GM12878 (cell line): ENCODE results near the gene UST. TPM values are rescaled to one million over a fixed set of nuclear protein-coding genes. Genes with fewer than 3 reads are reported as not detected.

Source experiments
- ATAC-seq: fragments of 200-7000 bp; cut with Tn5 transposase; 3 replicates; pipeline ENCODE4 v1.9.1; 2020; ENCODE audit warnings: mild to moderate bottlenecking, moderate library complexity
- BruUV-seq: library from RNA; stranded (reverse); fragments of 400-500 nt; replicated peaks from 2 replicates; lab custom pipeline; 2021; lab: Mats Ljungman, UMichigan
- CTCF ChIA-PET: fragments of 300-600 bp; sonication (Branson Sonifier 250); formaldehyde crosslinking; extraction: SDS; loops from one replicate; lab custom pipeline; 2021; ENCODE audit warnings: inconsistent platforms; lab: Yijun Ruan, JAX
- POLR2A ChIA-PET: fragments of 350-600 bp; formaldehyde crosslinking; extraction: SDS; loops from one replicate; lab custom pipeline; 2021; ENCODE audit warnings: inconsistent platforms; lab: Charles Lee
- RAD21 ChIA-PET: fragments of 300-600 bp; sonication (Branson Sonifier 250); formaldehyde crosslinking; loops from one replicate; lab custom pipeline; 2023; ENCODE audit warnings: antibody characterized with exemption; ENCODE audit not compliant: unreplicated experiment; lab: Charles Lee
- SMC1A ChIA-PET: fragments of 300-600 bp; sonication (Branson Sonifier 250); formaldehyde crosslinking; loops from one replicate; lab custom pipeline; 2023; ENCODE audit not compliant: unreplicated experiment, uncharacterized antibody; lab: Charles Lee
- DNase-seq: peaks from one replicate; pipeline ENCODE4 v3.0.0-alpha.2; 2011; ENCODE audit warnings: low read depth, low spot score
- FAIRE-seq: peaks from 3 replicates; lab custom pipeline; 2011; peaks lifted over from hg19 to GRCh38; lab: Jason Lieb, UNC
- H2AFZ ChIP-seq: 2 replicates; pipeline ENCODE4 v1.6.0; 2011; ENCODE audit warnings: low read depth, low read length, control low read depth; ENCODE audit not compliant: control insufficient read depth
- H3K27ac ChIP-seq: 2 replicates; pipeline ENCODE4 v1.5.1; 2011; ENCODE audit warnings: control low read depth; ENCODE audit not compliant: control insufficient read depth, insufficient read depth
- H3K27me3 ChIP-seq, 2 experiments: replicated peaks in 1 of 2; 2 replicates each; pipeline versions ENCODE4 v1.6.0 to v1.6.1; 2011; ENCODE audit warnings: low read length in 1 of 2; ENCODE audit not compliant: control insufficient read depth in 2 of 2, insufficient read depth in 2 of 2
- H3K36me3 ChIP-seq, 2 experiments: 2 replicates each; pipeline ENCODE4 v1.5.1; 2011; ENCODE audit warnings: low read length in 1 of 2; ENCODE audit not compliant: control insufficient read depth in 2 of 2, insufficient read depth in 2 of 2
- H3K4me1 ChIP-seq: 2 replicates; pipeline ENCODE4 v1.6.1; 2011; ENCODE audit warnings: mild to moderate bottlenecking, low read length, moderate library complexity, mixed read lengths; ENCODE audit not compliant: control insufficient read depth, insufficient read depth
- H3K4me2 ChIP-seq: 2 replicates; pipeline ENCODE4 v1.6.0; 2011; ENCODE audit warnings: control low read depth; ENCODE audit not compliant: control insufficient read depth, insufficient read depth
- H3K4me3 ChIP-seq: fragments of 200-600 bp; sonication (generic); 2 replicates; pipeline ENCODE4 v1.5.1; 2016
- H3K79me2 ChIP-seq: 2 replicates; pipeline ENCODE4 v1.6.0; 2011; ENCODE audit warnings: low read length; ENCODE audit not compliant: control insufficient read depth, insufficient read depth
- H3K9ac ChIP-seq: 2 replicates; pipeline ENCODE4 v1.8.0; 2011; ENCODE audit warnings: low read length, control low read depth, mixed read lengths; ENCODE audit not compliant: control insufficient read depth, insufficient read depth
- H3K9me3 ChIP-seq: replicated peaks from 3 replicates; pipeline ENCODE4 v1.5.1; 2011; ENCODE audit warnings: mild to moderate bottlenecking, low read length; ENCODE audit not compliant: control insufficient read depth, insufficient read depth
- H4K20me1 ChIP-seq: 2 replicates; pipeline ENCODE4 v1.6.0; 2011; ENCODE audit not compliant: control insufficient read depth, insufficient read depth
- CBX3 ChIP-seq: fragments of 200-600 bp; sonication (generic); IDR thresholded peaks from 2 replicates; pipeline ENCODE4 v1.6.1; 2016; ENCODE audit warnings: low read depth, borderline replicate concordance
- GABPA ChIP-seq: IDR thresholded peaks from 2 replicates; pipeline ENCODE4 v1.6.1; 2014; ENCODE audit warnings: antibody characterized with exemption, low read depth, mild to moderate bottlenecking, inconsistent platforms
- HDAC6 ChIP-seq: fragments of 200-600 bp; sonication (generic); IDR thresholded peaks from one replicate; pipeline ENCODE4 v1.8.0; 2017; ENCODE audit warnings: antibody characterized with exemption; ENCODE audit not compliant: unreplicated experiment
- JUNB ChIP-seq: IDR thresholded peaks from 2 replicates; pipeline ENCODE4 v1.6.1; 2016; ENCODE audit warnings: antibody characterized with exemption, mild to moderate bottlenecking
- NFXL1 ChIP-seq: fragments of 450-650 bp; IDR thresholded peaks from 2 replicates; pipeline ENCODE4 v1.6.1; 2017; ENCODE audit warnings: antibody characterized with exemption, mild to moderate bottlenecking, borderline replicate concordance
- NR2C1 ChIP-seq: fragments of 450-650 bp; IDR thresholded peaks from 2 replicates; pipeline ENCODE4 v1.6.1; 2017; ENCODE audit warnings: antibody characterized with exemption, mild to moderate bottlenecking, moderate library complexity
- STAT1 ChIP-seq: fragments of 450-650 bp; conservative IDR thresholded peaks from 2 replicates; pipeline ENCODE4 v1.6.1; 2014; ENCODE audit warnings: antibody characterized with exemption, mild to moderate bottlenecking
- TBL1XR1 ChIP-seq: IDR thresholded peaks from 2 replicates; pipeline ENCODE4 v1.6.1; 2012; ENCODE audit warnings: low read depth, low read length, improper control_type of control experiment
- ZNF207 ChIP-seq: fragments of 450-650 bp; IDR thresholded peaks from 2 replicates; pipeline ENCODE4 v1.6.1; 2014; ENCODE audit warnings: antibody characterized with exemption, mild to moderate bottlenecking, borderline replicate concordance
- WGBS: methylation state at CpG from one replicate; pipeline ENCODE4 v1.1.6; 2016; ENCODE audit warnings: low lambda C conversion rate; ENCODE audit not compliant: insufficient replicate concordance, insufficient coverage; ENCODE audit errors: missing lambda C conversion rate; 5-methylcytosine and 5-hydroxymethylcytosine counted together
- in situ Hi-C: fragments of 300-500 bp; cut with MboI; formaldehyde crosslinking; loops from 9 replicates; pipeline ENCODE4 v1.14.3; 2018; ENCODE audit warnings: mixed read lengths
- intact Hi-C: fragments of 100-400 bp; cut with micrococcal nuclease; formaldehyde crosslinking; loops from one replicate; pipeline ENCODE4 v1.14.2; 2022; ENCODE audit not compliant: unreplicated experiment
- polyA plus RNA-seq, 11 experiments: library from polyadenylated mRNA; depleted of rRNA in 4 of 11; unstranded in 6 of 11; stranded (reverse) in 5 of 11; fragments of >200 nt; fragmentation: Nextera tagmentation in 4 of 11; fragmentation: Illumina TruSeq in 1 of 11; extraction: Ambion mirVana in 4 of 11; extraction: Trizol in 1 of 11; gene quantifications; 1 replicate in 1 of 11; 2 replicates in 10 of 11; pipeline versions ENCODE4 v1.2.1 to v1.2.3, GENCODE V29; 2011 to 2016; ENCODE audit warnings: inconsistent platforms in 2 of 11, missing spikeins in 2 of 11, low read depth in 1 of 11
- total RNA-seq, 4 experiments: library from RNA; depleted of rRNA in 3 of 4; stranded (reverse); fragments of >200 nt in 3 of 4; fragmentation: Illumina TruSeq in 1 of 4; extraction: Trizol in 1 of 4; gene quantifications; 2 replicates each; pipeline versions ENCODE4 v1.2.1 to v1.2.3, GENCODE V29; 2013 to 2021
- TF ChIP-seq, protein P1 (sequence below): fragments of 450-650 bp; conservative IDR thresholded peaks from 2 replicates; pipeline ENCODE4 v1.6.1; 2017; ENCODE audit warnings: mild to moderate bottlenecking, moderate library complexity
- TF ChIP-seq, protein P2 (sequence below): IDR thresholded peaks from 2 replicates; pipeline ENCODE4 v1.6.1; 2011; ENCODE audit warnings: borderline replicate concordance, low read depth, mild to moderate bottlenecking, moderate library complexity, low read length; ENCODE audit not compliant: insufficient read depth, poor library complexity, severe bottlenecking
- TF ChIP-seq, protein P3 (sequence below): fragments of 450-650 bp; IDR thresholded peaks from 2 replicates; pipeline ENCODE4 v1.6.1; 2017; ENCODE audit warnings: mild to moderate bottlenecking, low read depth, inconsistent platforms; ENCODE audit not compliant: poor library complexity, severe bottlenecking

UST gene
- total and polyA plus RNA-seq, 10 of the 15 experiments (the other 5 are each of a cell fraction or from before 2014, with no cell fraction given): 0.74 to 43.3 (median 2.2) TPM

DNA sequence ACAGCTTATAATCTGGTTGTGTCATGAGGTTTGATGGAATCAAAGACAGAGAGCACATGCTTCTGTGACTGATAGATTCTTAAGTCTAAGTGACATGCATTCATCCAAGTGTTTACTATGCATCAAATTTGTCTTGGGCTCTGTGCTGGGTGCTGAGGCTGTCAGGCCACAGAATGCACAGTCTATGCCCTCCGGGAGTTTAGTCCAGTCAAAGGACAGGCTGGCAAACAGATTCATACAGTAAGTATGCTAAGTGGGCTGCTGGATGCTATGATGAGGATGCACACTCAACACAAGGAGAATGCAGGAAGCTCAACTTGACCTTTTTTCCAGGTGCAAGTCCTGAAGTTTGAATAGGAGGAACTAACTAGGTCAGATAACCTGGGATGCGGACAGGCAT lies 146.7 kb downstream of the UST start:
- Histone ChIP-seq H3K27me3 (no peaks in the 10 kb centered on the region), H3K27ac (no peak overlapping the region), H3K4me3 (no peak overlapping the region), H2AFZ (no peak overlapping the region), H3K79me2 (no peaks in the 10 kb centered on the region), H3K4me2 (no peak overlapping the region), H4K20me1 (no peaks in the 10 kb centered on the region), H3K4me1 (no peaks in the 10 kb centered on the region), H3K36me3 (no peaks in the 10 kb centered on the region), H3K9me3 (no peaks in the 10 kb centered on the region), H3K9ac (no peak overlapping the region)
- 31% methylated on average over 2 of the region's 2 CpGs for whole genome bisulfite sequencing
- ChIA-PET POLR2A (no interaction called here), RAD21 (no interaction called here), SMC1A (interaction anchor here (1.4 to 1.5 kb wide), 3 partner anchors 9 to 133 kb away, joined by 3 read pairs; no protein-coding TSS in a partner anchor), CTCF (no interaction called here)
- no peak for FAIRE-seq
- ATAC-seq: no peak
- DNase-seq: no peak
- in situ Hi-C loops (no loop called here), intact Hi-C loops (no loop called here)
- BruUV-seq: no TSS peak
- TF ChIP-seq, protein P1, sequence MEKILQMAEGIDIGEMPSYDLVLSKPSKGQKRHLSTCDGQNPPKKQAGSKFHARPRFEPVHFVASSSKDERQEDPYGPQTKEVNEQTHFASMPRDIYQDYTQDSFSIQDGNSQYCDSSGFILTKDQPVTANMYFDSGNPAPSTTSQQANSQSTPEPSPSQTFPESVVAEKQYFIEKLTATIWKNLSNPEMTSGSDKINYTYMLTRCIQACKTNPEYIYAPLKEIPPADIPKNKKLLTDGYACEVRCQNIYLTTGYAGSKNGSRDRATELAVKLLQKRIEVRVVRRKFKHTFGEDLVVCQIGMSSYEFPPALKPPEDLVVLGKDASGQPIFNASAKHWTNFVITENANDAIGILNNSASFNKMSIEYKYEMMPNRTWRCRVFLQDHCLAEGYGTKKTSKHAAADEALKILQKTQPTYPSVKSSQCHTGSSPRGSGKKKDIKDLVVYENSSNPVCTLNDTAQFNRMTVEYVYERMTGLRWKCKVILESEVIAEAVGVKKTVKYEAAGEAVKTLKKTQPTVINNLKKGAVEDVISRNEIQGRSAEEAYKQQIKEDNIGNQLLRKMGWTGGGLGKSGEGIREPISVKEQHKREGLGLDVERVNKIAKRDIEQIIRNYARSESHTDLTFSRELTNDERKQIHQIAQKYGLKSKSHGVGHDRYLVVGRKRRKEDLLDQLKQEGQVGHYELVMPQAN: no peak
- TF ChIP-seq HDAC6 (no peak), CBX3 (no peak), NR2C1 (no peak), JUNB (no peak), NFXL1 (no peak), TBL1XR1 (no peak), STAT1 (no peak), GABPA (no peak), ZNF207 (no peak)
- TF ChIP-seq, protein P2, sequence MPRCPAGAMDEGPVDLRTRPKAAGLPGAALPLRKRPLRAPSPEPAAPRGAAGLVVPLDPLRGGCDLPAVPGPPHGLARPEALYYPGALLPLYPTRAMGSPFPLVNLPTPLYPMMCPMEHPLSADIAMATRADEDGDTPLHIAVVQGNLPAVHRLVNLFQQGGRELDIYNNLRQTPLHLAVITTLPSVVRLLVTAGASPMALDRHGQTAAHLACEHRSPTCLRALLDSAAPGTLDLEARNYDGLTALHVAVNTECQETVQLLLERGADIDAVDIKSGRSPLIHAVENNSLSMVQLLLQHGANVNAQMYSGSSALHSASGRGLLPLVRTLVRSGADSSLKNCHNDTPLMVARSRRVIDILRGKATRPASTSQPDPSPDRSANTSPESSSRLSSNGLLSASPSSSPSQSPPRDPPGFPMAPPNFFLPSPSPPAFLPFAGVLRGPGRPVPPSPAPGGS: no peak
- TF ChIP-seq, protein P3, sequence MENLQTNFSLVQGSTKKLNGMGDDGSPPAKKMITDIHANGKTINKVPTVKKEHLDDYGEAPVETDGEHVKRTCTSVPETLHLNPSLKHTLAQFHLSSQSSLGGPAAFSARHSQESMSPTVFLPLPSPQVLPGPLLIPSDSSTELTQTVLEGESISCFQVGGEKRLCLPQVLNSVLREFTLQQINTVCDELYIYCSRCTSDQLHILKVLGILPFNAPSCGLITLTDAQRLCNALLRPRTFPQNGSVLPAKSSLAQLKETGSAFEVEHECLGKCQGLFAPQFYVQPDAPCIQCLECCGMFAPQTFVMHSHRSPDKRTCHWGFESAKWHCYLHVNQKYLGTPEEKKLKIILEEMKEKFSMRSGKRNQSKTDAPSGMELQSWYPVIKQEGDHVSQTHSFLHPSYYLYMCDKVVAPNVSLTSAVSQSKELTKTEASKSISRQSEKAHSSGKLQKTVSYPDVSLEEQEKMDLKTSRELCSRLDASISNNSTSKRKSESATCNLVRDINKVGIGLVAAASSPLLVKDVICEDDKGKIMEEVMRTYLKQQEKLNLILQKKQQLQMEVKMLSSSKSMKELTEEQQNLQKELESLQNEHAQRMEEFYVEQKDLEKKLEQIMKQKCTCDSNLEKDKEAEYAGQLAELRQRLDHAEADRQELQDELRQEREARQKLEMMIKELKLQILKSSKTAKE: no peak
